ENCODE data around the gene PBRM1. TPM values are rescaled to one million over a fixed set of nuclear protein-coding genes. Genes with fewer than 3 reads are reported as not detected.

The PBRM1 gene
- total RNA-seq, 2 experiments from 2014 or later: 47.6 to 48.1 TPM

DNA sequence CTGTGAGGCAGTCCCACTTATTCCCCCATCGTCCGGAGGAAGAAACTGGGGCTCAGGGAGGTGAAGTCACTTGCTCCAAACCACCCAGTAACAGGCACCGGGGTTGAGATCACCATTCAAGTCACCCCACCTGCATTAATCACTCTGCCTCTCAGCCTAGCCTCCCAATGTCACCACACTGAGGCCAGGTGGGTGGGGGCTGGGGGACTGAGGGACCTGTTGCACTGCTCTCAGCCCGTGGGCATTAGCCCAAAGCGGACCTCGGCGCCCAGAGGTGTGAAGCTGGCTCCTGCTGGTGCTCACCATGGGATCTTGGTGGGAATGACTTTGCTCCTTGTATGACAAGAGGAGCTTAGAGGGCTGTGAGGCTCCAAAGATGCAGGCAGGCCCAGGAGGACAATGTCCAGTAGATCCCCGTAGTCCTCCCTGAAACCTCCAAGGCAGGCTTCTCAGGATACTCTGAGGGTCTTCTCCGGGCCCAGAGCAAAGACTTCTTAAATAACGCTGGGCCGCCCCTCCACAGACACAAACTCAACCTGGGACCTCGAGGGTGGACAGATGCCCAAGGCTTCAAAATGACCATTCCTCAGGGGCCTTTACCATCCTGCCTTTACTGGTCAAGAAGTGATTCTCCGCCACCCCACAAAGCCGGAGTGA is 153.7 kb downstream of the PBRM1 start:
- POLR2A ChIA-PET: no interaction called here
- Histone ChIP-seq H3K4me1 (ENCODE audit: insufficient read depth, low read length) (peaks cover 34% of the 10 kb centered on the region), H3K9me3 (ENCODE audit: control insufficient read depth in 1 of 2, insufficient read depth in 1 of 2, low read length in 2 of 2) (no peaks in the 10 kb centered on the region), H3K27ac (ENCODE audit: low read depth in 1 of 2, low read length in 2 of 2) (no peak overlapping the region), H3K36me3 (ENCODE audit: insufficient read depth, low read length) (no peaks in the 10 kb centered on the region), H3K4me3 (ENCODE audit: low read length) (no peak overlapping the region), H3K27me3 (ENCODE audit: control insufficient read depth in 1 of 2, insufficient read depth in 2 of 2, low read length in 2 of 2) (peaks cover 0 to 3% of the 10 kb centered on the region in 2 experiments)
- Mint-ChIP-seq H3K4me3 (peak overlapping the region; percentile 69), H3K27ac (no peak overlapping the region), H3K9me3 (no peaks in the 10 kb centered on the region), H3K36me3 (ENCODE audit: low read depth) (peaks cover 4% of the 10 kb centered on the region), H3K4me1 (ENCODE audit: low read depth) (peaks cover 16% of the 10 kb centered on the region), H3K27me3 (no peaks in the 10 kb centered on the region)
- TF ChIP-seq, protein P1, sequence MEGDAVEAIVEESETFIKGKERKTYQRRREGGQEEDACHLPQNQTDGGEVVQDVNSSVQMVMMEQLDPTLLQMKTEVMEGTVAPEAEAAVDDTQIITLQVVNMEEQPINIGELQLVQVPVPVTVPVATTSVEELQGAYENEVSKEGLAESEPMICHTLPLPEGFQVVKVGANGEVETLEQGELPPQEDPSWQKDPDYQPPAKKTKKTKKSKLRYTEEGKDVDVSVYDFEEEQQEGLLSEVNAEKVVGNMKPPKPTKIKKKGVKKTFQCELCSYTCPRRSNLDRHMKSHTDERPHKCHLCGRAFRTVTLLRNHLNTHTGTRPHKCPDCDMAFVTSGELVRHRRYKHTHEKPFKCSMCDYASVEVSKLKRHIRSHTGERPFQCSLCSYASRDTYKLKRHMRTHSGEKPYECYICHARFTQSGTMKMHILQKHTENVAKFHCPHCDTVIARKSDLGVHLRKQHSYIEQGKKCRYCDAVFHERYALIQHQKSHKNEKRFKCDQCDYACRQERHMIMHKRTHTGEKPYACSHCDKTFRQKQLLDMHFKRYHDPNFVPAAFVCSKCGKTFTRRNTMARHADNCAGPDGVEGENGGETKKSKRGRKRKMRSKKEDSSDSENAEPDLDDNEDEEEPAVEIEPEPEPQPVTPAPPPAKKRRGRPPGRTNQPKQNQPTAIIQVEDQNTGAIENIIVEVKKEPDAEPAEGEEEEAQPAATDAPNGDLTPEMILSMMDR (IDR thresholded peaks at IDR 0.05): no peak
- ATAC-seq (ENCODE audit: poor library complexity) (no peak), DNase-seq (peak in 2 of 14 experiments; percentile 31 to 32)
- intact Hi-C loops (cut with DNase I, micrococcal nuclease): loop anchor here in 1 of 2 experiments (10.0 kb wide), 3 partner anchors 337 to 1967 kb away; partner anchors contain the start of genes ALAS1, C3orf18, HEMK1 and STIMATE
- CTCF ChIA-PET: no interaction called here

- Histone ChIP-seq H3K27ac (ENCODE audit: low read depth in 1 of 2, low read length in 2 of 2) (no peak overlapping the region), H3K4me1 (ENCODE audit: insufficient read depth, low read length) (peaks cover 31% of the 10 kb centered on the region), H3K36me3 (ENCODE audit: insufficient read depth, low read length) (no peaks in the 10 kb centered on the region), H3K9me3 (ENCODE audit: control insufficient read depth in 1 of 2, insufficient read depth in 1 of 2, low read length in 2 of 2) (no peaks in the 10 kb centered on the region), H3K4me3 (ENCODE audit: low read length) (no peak overlapping the region), H3K27me3 (ENCODE audit: control insufficient read depth in 1 of 2, insufficient read depth in 2 of 2, low read length in 2 of 2) (peaks cover 0 to 3% of the 10 kb centered on the region in 2 experiments)
- H3K4me3 Mint-ChIP-seq: no peak overlapping the region
- DNase-seq (peak in 1 of 14 experiments; percentile 18), ATAC-seq (ENCODE audit: poor library complexity) (no peak)
- H3K4me1 Mint-ChIP-seq (ENCODE audit: low read depth): peaks cover 10% of the 10 kb centered on the region
- TF ChIP-seq, protein P1 (IDR thresholded peaks at IDR 0.05): no peak
- POLR2A ChIA-PET: no interaction called here
- intact Hi-C loops (cut with DNase I, micrococcal nuclease): loop anchor here in 1 of 2 experiments (10.0 kb wide), 3 partner anchors 336 to 1966 kb away; partner anchors contain the start of genes ALAS1, C3orf18, HEMK1 and STIMATE
- H3K27me3 Mint-ChIP-seq: no peaks in the 10 kb centered on the region
- no peak overlapping the region for H3K27ac Mint-ChIP-seq
- H3K36me3 Mint-ChIP-seq (ENCODE audit: low read depth): no peaks in the 10 kb centered on the region
- CTCF ChIA-PET: no interaction called here
- no peaks in the 10 kb centered on the region for H3K9me3 Mint-ChIP-seq
Observed at GRCh38 chr3:52530918-52531826, 154.5 kb downstream of the PBRM1 start.

GRCh38 chr3:52529376-52530333 is 156.1 kb downstream of the PBRM1 start:
- Mint-ChIP-seq H3K4me1 (ENCODE audit: low read depth) (no peaks in the 10 kb centered on the region), H3K27me3 (no peaks in the 10 kb centered on the region), H3K4me3 (no peak overlapping the region), H3K36me3 (ENCODE audit: low read depth) (no peaks in the 10 kb centered on the region), H3K9me3 (no peaks in the 10 kb centered on the region), H3K27ac (no peak overlapping the region)
- peaks cover 0 to 3% of the 10 kb centered on the region in 2 experiments for H3K27me3 ChIP-seq (ENCODE audit: control insufficient read depth in 1 of 2, insufficient read depth in 2 of 2, low read length in 2 of 2)
- intact Hi-C loops (cut with DNase I, micrococcal nuclease): loop anchor here in 1 of 2 experiments (10.0 kb wide), 3 partner anchors 335 to 1965 kb away; partner anchors contain the start of genes ALAS1, C3orf18, HEMK1 and STIMATE
- ATAC-seq (ENCODE audit: poor library complexity) (no peak), DNase-seq (peak in 1 of 14 experiments; percentile 24)
- H3K9me3 ChIP-seq (ENCODE audit: control insufficient read depth in 1 of 2, insufficient read depth in 1 of 2, low read length in 2 of 2): no peaks in the 10 kb centered on the region
- H3K27ac ChIP-seq (ENCODE audit: low read depth in 1 of 2, low read length in 2 of 2): no peak overlapping the region
- H3K36me3 ChIP-seq (ENCODE audit: insufficient read depth, low read length): no peaks in the 10 kb centered on the region
- H3K4me3 ChIP-seq (ENCODE audit: low read length): no peak overlapping the region
- CTCF ChIA-PET: interaction anchor here (0.6 kb wide), 1 partner anchor 19 kb away, joined by 3 read pairs; no protein-coding TSS in a partner anchor
- TF ChIP-seq, protein P1 (IDR thresholded peaks at IDR 0.05): no peak
- POLR2A ChIA-PET: no interaction called here
- H3K4me1 ChIP-seq (ENCODE audit: insufficient read depth, low read length): peaks cover 23% of the 10 kb centered on the region
